Gastroesophageal sphincter (tissue), 4 donors: ENCODE results near the gene SZT2. TPM values are rescaled to one million over a fixed set of nuclear protein-coding genes. Genes with fewer than 3 reads are reported as not detected.
"Not testable (repeated sequence)": the region's sequence is repeated elsewhere in the genome, so short reads cannot be mapped to it uniquely, and the experiment has no call there.

Experiments
- ATAC-seq: fragments of 150-250 bp; one replicate; pipeline ENCODE4 v1.9.1; 2016; ENCODE audit warnings: mild to moderate bottlenecking, moderate library complexity
- H3K27ac ChIP-seq, 4 donors: fragments of 200-600 bp; sonication (generic) in 3 of 4; 1 replicate in 3 of 4; 2 replicates in 1 of 4; pipeline ENCODE4 v1.5.1; 2016 to 2019
- H3K27me3 ChIP-seq: fragments of 200-600 bp; sonication (generic); one replicate; pipeline ENCODE4 v1.5.1; 2019
- H3K36me3 ChIP-seq, 2 donors: fragments of 200-600 bp; sonication (generic); one replicate each; pipeline ENCODE4 v1.5.1; 2019; ENCODE audit warnings: control low read depth in 1 of 2
- H3K4me1 ChIP-seq, 3 donors: fragments of 200-600 bp; sonication (generic); 1 replicate in 2 of 3; 2 replicates in 1 of 3; pipeline ENCODE4 v1.5.1; 2016 to 2019; ENCODE audit warnings: control low read depth in 2 of 3
- H3K4me3 ChIP-seq, 2 donors: fragments of 200-600 bp; sonication (generic); one replicate each; pipeline ENCODE4 v1.5.1; 2019; ENCODE audit warnings: mild to moderate bottlenecking in 1 of 2, moderate library complexity in 1 of 2
- H3K9me3 ChIP-seq, 3 donors: fragments of 200-600 bp; sonication (generic); one replicate each; pipeline ENCODE4 v1.5.1; 2017 to 2019; ENCODE audit warnings: control low read depth in 2 of 3
- EP300 ChIP-seq: sonication (generic); formaldehyde crosslinking; IDR thresholded peaks from one replicate; pipeline ENCODE4 v1.6.1; 2017; ENCODE audit warnings: antibody characterized with exemption, mild to moderate bottlenecking
- POLR2A ChIP-seq, 2 donors: fragments of 450-650 bp; IDR thresholded peaks; one replicate each; pipeline ENCODE4 v1.6.1; 2017; ENCODE audit warnings: antibody characterized with exemption in 2 of 2, mild to moderate bottlenecking in 2 of 2, moderate library complexity in 1 of 2
- POLR2AphosphoS5 ChIP-seq: sonication (generic); formaldehyde crosslinking; IDR thresholded peaks from one replicate; pipeline ENCODE4 v1.6.1; 2017; ENCODE audit warnings: antibody characterized with exemption
- WGBS, 2 donors: methylation state at CpG; one replicate each; pipeline ENCODE4 v1.1.5; 2018; ENCODE audit warnings: low coverage in 1 of 2; 5-methylcytosine and 5-hydroxymethylcytosine counted together
- total RNA-seq, 4 donors: library from RNA; depleted of rRNA; stranded (reverse); fragments of >200 nt; gene quantifications; one replicate each; pipeline ENCODE4 v1.1.0, GENCODE V29; 2016
- TF ChIP-seq, protein P1 (sequence below), 4 experiments: fragments of 200-600 bp in 2 of 4; fragments of 450-650 bp in 2 of 4; sonication (generic) in 1 of 4; IDR thresholded peaks; one replicate each; pipeline ENCODE4 v1.5.1; 2017 to 2019; ENCODE audit warnings: antibody characterized with exemption in 4 of 4, mild to moderate bottlenecking in 2 of 4, moderate library complexity in 2 of 4

The SZT2 gene
- total RNA-seq, 4 donors from 2014 or later: 13.1 to 40.0 (median 35.1) TPM

GRCh38 chr1:43491061-43491460 lies 101.4 kb downstream of the SZT2 start:
- Histone ChIP-seq H3K4me3 (no peak overlapping the region), H3K27ac (no peak overlapping the region), H3K4me1 (no peaks in the 10 kb centered on the region), H3K27me3 (no peaks in the 10 kb centered on the region), H3K9me3 (peaks cover 0 to 35% (median 0%) of the 10 kb centered on the region in 3 donors), H3K36me3 (no peaks in the 10 kb centered on the region)
- no CpG with 5 or more reads among the region's 1 CpG for WGBS, 2 donors
- TF ChIP-seq, protein P1, sequence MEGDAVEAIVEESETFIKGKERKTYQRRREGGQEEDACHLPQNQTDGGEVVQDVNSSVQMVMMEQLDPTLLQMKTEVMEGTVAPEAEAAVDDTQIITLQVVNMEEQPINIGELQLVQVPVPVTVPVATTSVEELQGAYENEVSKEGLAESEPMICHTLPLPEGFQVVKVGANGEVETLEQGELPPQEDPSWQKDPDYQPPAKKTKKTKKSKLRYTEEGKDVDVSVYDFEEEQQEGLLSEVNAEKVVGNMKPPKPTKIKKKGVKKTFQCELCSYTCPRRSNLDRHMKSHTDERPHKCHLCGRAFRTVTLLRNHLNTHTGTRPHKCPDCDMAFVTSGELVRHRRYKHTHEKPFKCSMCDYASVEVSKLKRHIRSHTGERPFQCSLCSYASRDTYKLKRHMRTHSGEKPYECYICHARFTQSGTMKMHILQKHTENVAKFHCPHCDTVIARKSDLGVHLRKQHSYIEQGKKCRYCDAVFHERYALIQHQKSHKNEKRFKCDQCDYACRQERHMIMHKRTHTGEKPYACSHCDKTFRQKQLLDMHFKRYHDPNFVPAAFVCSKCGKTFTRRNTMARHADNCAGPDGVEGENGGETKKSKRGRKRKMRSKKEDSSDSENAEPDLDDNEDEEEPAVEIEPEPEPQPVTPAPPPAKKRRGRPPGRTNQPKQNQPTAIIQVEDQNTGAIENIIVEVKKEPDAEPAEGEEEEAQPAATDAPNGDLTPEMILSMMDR (IDR thresholded peaks at IDR 0.05): no peak
- no peak for TF ChIP-seq POLR2AphosphoS5
- TF ChIP-seq POLR2A (IDR thresholded peaks at IDR 0.05): no peak
- TF ChIP-seq EP300: no peak
- ATAC-seq: no peak

- WGBS, 2 donors: 44 to 53% methylated on average over 2 of the region's 2 CpGs
- no peak for TF ChIP-seq EP300
- no peak for TF ChIP-seq POLR2A (IDR thresholded peaks at IDR 0.05)
- TF ChIP-seq, protein P1 (IDR thresholded peaks at IDR 0.05): no peak
- TF ChIP-seq POLR2AphosphoS5: no peak
- no peak for ATAC-seq
- Histone ChIP-seq H3K9me3 (peaks cover 0 to 27% (median 0%) of the 10 kb centered on the region in 3 donors), H3K36me3 (no peaks in the 10 kb centered on the region), H3K27me3 (no peaks in the 10 kb centered on the region), H3K4me3 (no peak overlapping the region), H3K27ac (no peak overlapping the region), H3K4me1 (no peaks in the 10 kb centered on the region)
Measured at GRCh38 chr1:43492826-43493225, 103.1 kb downstream of the SZT2 start.

DNA sequence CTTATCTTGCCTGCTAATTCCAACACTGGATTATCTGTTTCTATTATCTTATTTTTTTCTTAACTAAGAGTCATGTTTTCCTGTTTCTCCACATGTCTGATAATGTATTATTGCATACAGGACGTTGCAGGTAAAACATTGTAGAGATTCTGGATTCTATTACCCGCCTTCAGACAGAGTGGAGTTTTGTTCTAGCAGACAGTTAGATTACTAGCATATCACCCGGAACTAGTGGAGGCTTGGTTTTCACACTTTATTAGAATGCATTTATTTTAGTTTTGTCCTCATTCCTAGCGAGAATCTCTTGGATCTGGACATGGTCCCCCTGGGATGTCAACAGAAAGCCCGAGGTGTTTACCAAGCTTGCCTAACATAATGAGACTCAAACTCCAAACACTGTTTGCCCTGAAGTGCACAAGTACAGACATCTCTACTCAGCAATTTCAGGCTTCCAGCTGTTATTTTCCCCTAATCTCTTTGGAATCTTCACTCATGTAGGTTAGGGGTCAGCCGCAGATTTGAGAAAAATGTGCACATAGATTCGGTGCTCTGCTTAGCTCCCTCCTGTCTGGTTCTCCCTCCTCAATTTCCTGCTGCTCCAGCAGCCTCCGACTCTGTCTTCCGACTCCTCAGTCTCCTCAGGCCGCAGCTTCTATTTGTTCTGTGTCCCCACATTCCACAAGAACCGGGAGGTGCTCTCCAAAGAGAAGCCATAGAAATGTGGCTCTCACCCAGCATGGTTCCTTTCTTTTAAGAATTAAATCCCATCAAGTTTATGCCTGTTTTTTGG lies 104.2 kb downstream of the SZT2 start:
- Histone ChIP-seq H3K9me3 (peaks cover 0 to 19% (median 0%) of the 10 kb centered on the region in 3 donors), H3K27ac (no peak overlapping the region), H3K4me1 (no peaks in the 10 kb centered on the region), H3K27me3 (no peaks in the 10 kb centered on the region), H3K36me3 (no peaks in the 10 kb centered on the region), H3K4me3 (no peak overlapping the region)
- no peak for ATAC-seq
- TF ChIP-seq, protein P1 (IDR thresholded peaks at IDR 0.05): no peak
- TF ChIP-seq EP300 (no peak), POLR2AphosphoS5 (no peak), POLR2A (IDR thresholded peaks at IDR 0.05) (no peak)
- WGBS, 2 donors: 33 to 52% methylated on average over 11 of the region's 11 CpGs

GRCh38 chr1:43495204-43495603 lies 105.5 kb downstream of the SZT2 start:
- TF ChIP-seq, protein P1 (IDR thresholded peaks at IDR 0.05): no peak
- TF ChIP-seq POLR2A (IDR thresholded peaks at IDR 0.05) (no peak), EP300 (no peak)
- H3K27ac ChIP-seq: no peak overlapping the region
- H3K36me3 ChIP-seq: no peaks in the 10 kb centered on the region

GRCh38 chr1:43499898-43500297 lies 110.2 kb downstream of the SZT2 start:
- no peaks in the 10 kb centered on the region for H3K4me1 ChIP-seq
- 60 to 71% methylated on average over 6 of the region's 6 CpGs for WGBS, 2 donors

More at GRCh38 chr1:43495204-43495603, 105.5 kb downstream of the SZT2 start:
- peaks cover 0 to 9% (median 0%) of the 10 kb centered on the region in 3 donors for H3K9me3 ChIP-seq
- H3K4me1 ChIP-seq: no peaks in the 10 kb centered on the region
- no peak for ATAC-seq
- no peaks in the 10 kb centered on the region for H3K27me3 ChIP-seq
- 85 to 88% methylated on average over 4 to 7 of the region's 7 CpGs for WGBS, 2 donors
- H3K4me3 ChIP-seq: no peak overlapping the region

DNA sequence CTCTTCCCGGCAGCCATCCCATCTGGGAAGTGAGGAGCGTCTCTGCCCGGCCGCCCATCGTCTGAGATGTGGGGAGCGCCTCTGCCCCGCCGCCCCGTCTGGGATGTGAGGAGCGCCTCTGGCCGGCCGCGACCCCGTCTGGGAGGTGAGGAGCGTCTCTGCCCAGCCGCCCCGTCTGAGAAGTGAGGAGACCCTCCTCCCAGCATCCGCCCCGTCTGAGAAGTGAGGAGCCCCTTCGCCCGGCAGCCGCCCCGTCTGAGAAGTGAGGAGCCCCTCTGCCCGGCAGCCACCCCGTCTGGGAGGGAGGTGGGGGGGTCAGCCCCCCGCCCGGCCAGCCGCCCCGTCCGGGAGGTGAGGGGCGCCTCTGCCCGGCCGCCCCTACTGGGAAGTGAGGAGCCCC lies 112.1 kb downstream of the SZT2 start:
- not testable (repeated sequence) for H3K27ac ChIP-seq, H3K27me3 ChIP-seq, H3K36me3 ChIP-seq, H3K9me3 ChIP-seq, ATAC-seq, H3K4me1 ChIP-seq, H3K4me3 ChIP-seq
- WGBS, 2 donors: no CpG with 5 or more reads among the region's 33 CpGs

More at GRCh38 chr1:43499898-43500297, 110.2 kb downstream of the SZT2 start:
- TF ChIP-seq EP300 (no peak), POLR2AphosphoS5 (no peak), POLR2A (IDR thresholded peaks at IDR 0.05) (no peak)
- TF ChIP-seq, protein P1 (IDR thresholded peaks at IDR 0.05): no peak
- ATAC-seq: no peak
- Histone ChIP-seq H3K27me3 (no peaks in the 10 kb centered on the region), H3K9me3 (no peaks in the 10 kb centered on the region), H3K4me3 (no peak overlapping the region), H3K36me3 (no peaks in the 10 kb centered on the region), H3K27ac (no peak overlapping the region)
